HG03378 (cell line): ENCODE results near the gene MAPK8IP2.
"Not testable (repeated sequence)": the region's sequence is repeated elsewhere in the genome, so short reads cannot be mapped to it uniquely, and the experiment has no call there.

Source experiments
- ATAC-seq: cut with Tn5 transposase; IDR thresholded peaks from one replicate; pipeline ENCODE4 v1.9.1; 2021; ENCODE audit warnings: mild to moderate bottlenecking, moderate library complexity; ENCODE audit not compliant: unreplicated experiment

MAPK8IP2 gene

DNA sequence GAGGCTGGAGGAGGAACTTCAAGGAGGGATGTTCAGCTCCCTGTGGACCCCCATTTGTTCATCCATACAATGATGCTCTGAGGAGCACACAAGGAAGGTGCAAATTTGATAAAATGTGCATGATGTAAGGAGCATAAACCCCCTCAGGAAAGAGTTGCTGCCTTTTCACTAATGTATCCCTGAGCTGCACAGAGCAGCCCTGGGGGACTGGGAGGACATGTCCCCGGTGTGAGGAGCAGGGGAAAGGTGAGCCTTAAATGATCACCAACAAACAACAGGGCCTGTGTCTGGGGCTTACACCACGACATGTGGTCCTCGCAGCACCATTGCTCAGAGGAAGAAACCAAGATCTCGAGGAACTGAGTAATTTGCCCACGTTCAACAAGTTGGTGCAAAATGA, 3.5 kb upstream of the MAPK8IP2 start:
- ATAC-seq: no peak

DNA sequence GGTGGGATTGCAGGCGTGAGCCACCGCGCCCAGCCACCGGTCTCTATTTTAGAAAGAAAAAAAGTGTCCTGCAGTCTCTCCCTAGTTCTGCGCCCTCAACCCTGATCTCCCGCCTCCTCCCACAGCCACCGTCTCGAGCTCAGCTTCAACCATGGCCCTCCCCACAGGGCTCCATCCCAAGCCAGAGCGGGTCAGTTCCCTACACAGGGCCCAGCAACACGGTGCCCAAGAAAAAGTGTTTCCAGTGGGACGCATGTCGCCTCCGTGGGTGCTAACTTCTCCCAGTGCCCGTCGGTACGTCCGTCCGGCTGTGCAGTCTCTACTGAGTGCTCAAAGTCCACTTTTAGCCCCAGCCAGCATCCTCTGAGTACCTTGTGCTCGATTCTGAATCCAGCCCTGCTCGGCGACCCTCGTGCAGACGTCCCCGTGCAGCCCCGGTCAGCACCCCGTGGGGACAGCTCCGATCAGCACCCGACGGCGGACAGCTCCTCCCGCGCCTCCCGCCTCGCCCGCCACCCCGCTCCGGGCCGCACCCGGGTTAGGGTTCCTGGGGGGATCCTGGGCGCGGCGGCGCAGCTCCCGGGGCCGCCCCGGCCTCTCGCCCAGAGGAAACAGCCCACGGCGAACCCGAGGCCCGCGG, 657 bp upstream of the MAPK8IP2 start:
- ATAC-seq: no peak

DNA sequence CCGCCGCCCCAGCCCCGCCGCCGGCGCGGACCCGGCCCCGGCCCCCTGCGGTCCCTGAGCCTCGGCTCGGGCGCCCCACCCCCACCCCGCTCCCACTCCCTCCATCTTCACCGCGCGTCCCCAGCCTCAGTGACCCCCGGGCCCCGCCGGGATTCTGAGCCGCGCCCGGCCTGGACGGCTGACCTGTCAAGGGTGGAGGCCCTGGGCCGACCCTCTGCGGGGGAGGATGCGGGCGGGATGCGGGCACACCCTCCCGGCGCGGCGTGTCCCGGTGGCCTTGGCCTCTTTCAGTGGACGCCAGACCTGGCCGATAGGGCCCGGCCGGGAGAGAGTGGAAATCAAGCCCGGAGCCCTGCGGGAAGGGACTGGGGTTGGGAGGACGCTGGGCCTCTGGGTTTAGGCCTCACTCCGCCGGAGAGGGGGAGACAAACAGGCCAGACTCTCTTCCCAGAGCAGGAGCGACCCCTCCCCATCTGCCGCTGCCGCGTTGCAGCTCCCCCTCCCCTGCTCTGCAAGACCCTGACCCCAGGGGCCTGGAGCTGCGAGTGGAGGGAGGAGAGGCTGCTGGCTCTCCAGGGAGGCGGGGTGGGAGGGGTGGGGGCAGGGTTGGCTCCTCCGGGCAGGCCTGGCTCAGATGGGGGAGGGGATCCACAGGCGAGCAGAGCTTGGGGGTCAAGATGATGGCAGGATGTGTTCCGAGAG, 525 bp downstream of the MAPK8IP2 start:
- ATAC-seq: no peak

DNA sequence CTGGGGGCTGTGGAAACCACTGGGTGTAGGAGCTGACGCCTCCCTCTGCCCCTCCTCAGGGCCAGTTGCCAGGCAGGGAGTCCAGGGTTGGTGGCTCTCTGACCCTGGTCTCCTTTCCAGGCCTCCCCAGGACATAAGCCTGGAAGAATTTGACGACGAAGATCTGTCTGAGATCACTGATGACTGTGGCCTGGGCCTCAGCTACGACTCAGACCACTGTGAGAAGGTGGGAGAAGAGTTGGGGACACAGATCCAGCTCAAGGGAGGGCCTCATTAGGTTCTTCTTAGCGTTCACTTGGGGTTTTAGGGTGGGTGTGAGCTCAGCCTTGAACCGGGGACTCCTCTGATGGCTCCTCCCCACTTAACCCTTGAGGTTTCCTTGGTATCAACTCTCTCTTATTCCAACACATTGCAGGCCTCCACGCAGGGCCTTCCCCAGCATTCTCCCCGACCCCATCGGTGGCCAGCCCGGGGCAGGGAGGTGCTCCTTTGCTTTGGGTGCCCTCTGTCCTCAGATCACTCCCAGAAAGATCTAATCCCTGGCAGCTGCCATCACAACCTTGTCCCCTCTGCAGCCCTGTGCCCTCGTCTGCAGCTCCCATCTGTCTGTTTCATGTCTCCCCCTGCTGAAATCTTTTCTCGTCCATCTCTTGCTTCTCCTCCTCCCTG, 1.2 kb downstream of the MAPK8IP2 start:
- no peak for ATAC-seq

DNA sequence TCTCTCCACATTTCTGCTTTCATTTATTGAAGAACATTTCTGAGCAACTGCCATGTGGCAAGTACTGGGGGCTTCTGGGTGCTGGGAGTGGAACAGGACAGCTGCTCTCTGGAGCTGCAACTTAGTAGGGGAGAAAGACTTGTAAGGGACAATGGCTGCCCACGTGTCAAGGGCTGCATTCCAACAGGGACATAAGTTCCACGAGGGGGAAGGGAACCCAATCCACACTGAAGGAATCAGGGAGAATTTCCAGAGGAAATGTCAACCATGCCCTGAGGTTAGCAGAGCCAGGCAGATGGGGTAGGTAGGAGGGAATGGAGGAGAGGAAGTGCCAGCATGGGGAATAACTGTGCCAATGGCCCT, 1.7 kb downstream of the MAPK8IP2 start:
- ATAC-seq: no peak

DNA sequence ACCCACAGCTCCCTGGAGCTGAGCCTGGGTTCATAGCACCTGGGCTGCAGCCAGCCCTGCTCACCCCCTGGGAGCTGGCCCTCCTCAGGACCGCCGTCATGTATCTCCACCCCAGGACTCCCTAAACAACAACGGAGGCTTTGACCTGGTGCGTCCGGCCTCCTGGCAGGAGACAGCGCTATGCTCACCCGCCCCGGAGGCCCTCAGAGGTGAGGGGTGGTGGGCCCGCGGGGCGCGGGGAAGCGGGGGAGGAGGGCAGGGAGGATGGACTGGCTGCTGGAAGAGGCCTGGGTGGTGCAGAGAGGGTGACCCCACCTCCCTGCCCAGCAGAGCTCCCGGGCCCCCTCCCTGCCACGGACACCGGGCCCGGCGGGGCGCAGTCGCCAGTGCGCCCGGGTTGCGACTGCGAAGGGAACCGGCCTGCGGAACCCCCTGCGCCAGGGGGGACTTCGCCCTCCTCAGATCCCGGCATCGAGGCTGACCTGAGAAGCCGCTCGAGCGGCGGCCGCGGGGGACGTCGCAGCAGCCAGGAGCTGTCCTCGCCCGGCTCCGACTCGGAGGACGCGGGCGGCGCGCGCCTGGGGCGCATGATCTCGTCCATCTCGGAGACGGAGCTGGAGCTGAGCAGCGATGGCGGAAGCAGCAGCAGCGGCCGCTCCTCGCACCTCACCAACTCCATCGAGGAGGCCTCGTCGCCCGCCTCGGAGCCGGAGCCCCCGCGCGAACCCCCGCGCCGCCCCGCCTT, 3.1 kb downstream of the MAPK8IP2 start:
- ATAC-seq: no peak

DNA sequence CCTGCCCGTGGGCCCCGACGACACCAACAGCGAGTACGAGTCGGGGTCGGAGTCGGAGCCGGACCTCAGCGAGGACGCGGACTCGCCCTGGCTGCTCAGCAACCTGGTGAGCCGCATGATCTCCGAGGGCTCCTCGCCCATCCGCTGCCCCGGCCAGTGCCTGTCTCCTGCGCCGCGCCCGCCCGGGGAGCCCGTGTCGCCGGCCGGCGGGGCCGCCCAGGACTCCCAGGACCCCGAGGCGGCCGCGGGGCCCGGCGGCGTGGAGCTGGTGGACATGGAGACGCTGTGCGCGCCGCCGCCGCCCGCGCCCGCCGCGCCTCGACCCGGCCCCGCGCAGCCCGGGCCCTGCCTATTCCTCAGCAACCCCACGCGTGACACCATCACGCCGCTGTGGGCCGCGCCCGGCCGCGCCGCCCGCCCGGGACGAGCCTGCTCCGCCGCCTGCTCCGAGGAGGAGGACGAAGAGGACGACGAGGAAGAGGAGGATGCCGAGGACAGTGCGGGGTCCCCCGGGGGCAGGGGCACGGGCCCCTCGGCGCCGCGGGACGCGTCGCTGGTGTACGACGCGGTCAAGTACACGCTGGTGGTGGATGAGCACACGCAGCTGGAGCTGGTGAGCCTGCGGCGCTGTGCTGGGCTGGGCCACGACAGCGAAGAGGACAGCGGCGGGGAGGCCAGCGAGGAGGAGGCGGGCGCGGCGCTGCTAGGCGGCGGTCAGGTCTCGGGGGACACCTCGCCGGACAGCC, 3.8 kb downstream of the MAPK8IP2 start:
- no peak for ATAC-seq

DNA sequence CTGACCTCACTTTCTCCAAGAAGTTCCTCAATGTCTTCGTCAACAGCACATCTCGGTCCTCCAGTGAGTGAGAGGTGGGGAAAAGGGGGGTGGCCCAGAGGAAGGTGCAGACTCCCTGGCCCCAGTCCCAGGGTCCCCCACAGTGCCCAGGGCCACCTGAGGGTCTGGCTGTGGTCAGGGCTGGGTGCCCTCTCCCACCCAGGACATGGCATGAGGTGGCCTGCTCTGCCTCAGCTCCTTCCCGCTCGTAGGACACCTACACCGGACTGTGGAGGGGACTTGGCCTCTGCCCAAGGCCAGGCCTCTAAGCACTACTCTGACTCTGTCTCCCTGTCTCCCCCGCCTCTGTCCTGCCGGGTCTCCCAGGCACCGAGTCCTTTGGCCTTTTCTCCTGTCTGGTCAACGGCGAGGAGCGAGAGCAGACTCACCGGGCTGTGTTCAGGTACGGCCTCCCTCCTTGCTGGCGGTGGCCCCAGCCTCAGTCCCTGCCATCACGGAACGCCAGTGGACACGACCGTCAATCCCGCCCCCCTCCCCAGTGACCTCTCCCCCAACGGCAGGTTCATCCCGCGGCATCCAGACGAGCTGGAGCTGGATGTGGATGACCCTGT, 4.5 kb downstream of the MAPK8IP2 start:
- no peak for ATAC-seq

DNA sequence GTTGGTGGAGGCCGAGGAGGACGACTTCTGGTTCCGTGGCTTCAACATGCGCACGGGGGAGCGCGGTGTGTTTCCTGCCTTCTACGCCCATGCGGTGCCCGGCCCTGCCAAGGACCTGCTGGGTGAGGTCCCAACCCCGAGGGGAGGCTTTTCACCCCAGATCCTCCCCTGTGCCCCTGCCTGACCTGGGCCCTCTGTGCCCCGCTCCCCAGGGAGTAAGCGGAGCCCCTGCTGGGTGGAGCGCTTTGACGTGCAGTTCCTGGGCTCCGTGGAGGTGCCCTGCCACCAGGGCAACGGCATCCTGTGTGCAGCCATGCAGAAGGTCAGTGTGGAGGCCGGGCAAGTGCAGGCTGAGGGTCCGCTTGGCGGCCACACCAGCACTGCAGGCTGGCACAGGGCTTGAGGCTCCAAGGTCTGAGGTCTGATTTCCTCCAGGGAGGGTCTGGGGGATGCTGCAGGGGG, 5.1 kb downstream of the MAPK8IP2 start:
- ATAC-seq: no peak

DNA sequence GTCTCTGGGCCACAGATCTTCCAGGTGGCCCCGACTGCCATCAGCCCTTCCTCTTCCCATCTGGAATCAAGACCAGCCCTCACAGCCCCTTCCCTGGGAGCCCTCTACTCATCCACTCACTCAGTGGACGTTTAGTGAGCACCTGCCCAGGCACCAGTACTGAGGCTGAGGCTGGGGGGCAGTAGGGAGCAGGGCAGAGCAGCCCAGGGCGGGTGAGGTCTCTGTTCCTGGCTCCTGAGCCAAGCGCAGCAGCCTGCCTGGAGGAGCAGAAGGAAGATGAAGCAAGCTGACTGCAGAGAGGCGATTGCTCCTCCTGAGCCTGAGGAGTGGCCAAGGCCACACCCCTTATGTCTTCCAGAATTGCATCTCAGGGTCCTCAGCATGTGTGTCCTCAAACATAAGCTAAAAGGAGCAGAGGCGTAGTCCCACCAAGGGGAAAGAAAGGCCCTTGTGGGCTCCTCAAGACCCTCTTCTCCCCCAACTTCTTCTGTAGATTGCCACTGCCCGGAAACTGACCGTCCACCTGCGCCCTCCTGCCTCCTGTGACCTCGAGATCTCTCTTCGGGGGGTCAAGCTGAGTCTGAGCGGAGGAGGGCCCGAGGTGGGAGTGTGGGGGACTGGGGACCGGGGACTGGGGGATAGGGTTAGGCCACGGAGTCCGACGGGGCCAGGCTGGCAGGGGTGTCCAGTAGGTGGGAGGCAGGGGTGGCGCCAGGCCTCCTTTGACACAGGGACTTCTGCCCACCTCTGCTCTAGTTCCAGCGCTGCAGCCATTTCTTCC, 5.8 kb downstream of the MAPK8IP2 start:
- no peak for ATAC-seq

DNA sequence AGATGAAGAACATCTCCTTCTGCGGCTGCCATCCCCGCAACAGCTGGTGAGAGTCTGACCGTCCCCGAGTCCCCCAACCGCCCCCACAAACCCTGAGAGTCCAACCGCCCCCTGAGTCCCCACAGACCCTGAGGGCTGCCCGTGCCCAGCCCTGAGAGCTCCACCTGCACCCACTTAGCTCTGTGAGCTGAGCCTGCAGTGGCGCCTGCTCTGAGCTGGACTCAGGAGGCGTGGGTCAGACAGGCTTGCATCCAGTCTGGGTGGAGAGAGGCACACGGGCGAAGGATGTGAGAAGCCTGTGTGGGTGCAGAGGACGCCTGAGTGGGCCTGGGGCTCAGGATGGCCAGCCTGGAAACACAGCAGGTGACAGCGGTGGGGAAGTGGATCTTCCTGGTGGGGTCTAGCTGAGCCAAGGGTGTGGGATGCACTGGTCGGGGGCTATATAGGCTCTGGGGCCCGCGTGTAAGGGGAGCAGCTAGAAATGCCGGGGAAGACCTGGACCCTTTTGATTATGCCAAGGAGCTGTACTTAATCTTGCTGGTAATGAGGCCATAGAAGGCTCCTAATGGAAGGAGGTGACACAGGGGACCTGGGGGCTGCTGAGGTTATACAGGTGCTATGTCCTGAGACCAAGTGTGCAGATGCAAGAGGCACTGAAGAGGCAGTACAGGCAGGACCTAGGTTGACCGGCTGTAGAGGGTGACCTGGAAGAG, 6.5 kb downstream of the MAPK8IP2 start:
- no peak for ATAC-seq

DNA sequence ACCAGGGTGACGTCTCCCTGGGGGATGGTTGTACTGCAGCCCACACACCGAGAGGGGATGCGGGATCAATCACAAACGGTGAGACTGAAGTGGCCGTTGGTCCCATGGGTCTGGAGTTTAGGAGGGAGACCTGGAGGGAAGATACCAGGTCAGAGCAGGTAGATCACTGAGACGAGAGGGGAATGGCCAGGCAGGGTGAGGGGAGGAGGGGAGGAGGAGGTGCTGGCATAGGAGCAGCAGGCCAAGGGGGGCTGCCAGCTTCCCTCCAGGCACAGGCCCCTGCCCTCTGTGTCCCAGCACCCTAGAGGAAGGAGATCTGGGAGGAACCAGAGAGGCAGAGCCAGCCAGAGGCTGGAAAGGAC, 7.0 kb downstream of the MAPK8IP2 start:
- no peak for ATAC-seq

DNA sequence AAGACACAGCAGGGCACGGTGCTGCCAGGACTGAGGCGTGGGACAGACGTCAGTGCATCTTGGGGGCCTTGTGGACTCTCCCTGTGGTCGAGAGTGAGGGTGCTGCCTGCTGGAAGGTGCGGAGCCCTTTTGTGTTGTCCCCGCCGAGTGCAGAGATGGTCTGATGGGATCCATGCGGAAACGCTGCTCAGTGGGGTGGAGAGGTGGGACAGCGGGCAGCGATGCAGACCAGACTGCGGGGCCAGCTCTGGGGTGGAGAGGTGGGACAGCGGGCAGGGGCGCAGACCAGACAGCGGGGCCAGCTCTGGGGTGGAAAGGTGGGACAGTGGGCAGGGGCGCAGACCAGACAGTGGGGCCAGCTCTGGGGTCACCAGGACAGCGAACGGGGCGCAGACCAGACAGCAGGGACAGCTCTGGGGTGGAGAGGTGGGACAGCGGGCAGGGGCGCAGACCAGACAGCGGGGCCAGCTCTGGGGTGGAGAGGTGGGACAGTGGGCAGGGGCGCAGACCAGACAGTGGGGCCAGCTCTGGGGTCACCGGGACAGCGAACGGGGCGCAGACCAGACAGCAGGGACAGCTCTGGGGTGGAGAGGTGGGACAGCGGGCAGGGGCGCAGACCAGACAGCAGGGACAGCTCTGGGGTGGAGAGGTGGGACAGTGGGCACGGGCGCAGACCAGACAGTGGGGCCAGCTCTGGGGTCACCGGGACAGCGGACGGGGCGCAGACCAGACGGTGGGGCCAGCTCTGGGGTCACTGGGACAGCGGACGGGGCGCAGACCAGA, 7.7 kb downstream of the MAPK8IP2 start:
- ATAC-seq: not testable (repeated sequence)

DNA sequence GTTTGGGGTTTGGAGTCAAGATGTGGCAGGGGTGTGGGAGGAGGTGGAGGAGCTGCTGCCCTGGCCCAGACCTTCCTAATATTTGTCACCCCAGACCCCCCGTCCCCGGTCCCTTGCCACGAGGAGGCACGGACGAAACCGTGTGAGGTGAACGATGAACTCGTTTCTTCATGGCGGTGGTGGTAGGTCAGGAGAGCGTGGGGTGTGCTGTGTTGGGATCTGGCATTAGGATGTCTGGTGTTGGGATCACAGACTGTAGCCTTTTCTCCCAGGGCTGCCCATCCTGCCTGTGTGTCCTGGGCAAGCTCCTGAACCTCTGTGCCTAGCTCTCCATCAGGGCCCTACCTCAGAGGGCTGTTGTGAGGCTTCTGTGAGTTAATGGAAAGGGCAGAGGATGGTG, 8.4 kb downstream of the MAPK8IP2 start:
- ATAC-seq: no peak

DNA sequence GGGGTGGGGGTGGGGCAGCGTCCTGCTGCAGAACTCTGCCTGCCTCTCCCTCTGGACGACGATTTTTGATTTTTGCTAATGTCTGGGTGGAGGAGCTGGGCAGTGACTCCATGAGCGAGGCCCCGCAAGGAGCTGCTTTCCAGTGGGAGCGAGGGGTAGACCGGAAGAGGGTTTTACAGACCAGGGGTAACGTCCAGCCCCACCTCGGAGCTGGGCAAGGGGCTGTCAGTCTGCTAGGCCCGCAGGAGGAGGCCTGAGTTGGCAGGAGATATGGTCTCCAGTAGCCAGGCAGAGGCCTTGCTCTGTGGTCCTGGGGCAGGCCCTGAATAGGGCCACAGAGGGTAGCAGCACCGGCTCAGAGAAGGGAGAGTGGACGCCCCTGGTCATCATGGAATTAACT, 9.0 kb downstream of the MAPK8IP2 start:
- ATAC-seq: no peak

DNA sequence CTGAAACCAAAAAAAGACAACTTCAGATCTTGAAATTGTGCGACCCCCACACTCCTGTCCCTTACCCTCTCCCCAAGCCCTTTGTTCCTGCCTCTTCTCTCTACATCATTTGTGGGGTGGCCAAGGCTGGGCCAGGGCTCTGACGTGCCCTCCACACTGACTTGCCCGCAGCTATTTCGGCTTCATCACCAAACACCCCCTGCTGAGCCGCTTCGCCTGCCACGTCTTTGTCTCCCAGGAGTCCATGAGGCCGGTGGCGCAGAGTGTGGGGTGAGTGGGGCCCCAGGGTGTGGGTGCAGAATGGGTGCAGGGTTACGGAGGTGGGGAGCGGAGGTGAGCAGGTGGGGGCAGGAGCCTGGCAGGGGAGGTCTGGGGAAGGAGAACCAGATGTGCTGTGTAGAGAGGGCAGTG, 9.5 kb downstream of the MAPK8IP2 start:
- no peak for ATAC-seq

DNA sequence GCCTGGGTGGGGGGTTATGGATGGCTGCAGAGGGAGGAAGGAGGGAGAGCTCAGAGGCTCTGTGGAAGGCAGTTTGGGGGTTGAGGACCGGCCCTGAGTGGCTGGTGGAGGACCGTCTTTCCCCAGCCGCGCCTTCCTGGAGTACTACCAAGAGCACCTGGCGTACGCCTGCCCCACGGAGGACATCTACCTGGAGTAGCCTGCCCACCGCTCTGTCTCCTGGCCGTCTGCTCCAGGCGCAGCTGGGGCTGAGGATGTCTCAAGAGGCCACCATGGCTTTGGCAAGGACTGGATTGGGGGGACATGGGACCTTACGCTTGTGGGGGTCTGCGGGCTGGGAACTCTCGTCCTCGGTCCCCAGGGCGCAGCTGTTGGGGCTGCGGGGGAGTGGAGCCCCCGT, 10.0 kb downstream of the MAPK8IP2 start:
- ATAC-seq: no peak

DNA sequence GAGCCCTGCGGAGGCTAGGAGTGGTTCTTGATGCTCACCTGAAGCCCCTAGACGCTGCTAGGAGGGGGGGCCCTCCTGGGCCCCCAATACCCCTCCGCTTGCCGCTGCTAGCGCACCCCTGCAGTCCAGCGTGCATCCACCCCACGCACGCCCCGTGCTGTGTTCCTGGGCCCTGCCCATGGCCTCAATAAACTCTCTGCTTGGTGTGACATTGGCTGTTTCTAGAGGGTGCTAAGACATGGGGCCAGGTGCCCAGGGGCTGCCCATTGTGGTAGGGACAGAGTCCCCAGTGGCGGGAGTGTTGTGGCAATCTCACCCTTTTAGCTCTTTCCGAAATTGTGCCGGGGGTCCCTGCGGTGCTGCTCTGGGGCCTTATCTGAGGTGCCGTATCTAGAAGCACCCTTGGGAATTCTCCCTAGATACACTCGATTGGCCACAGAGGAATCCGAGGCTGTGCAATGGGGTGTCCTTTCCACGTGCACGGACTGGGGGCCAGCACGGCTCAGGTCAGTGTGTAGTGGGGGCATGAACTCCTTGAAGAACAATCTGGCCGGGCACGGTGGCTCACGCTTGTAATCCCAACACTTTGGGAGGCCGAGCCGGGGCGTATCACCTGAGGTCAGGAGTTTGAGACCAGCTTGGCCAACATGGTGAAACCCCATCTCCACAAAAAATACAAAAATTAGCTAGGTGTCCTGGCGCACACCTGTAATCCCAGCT, 10.9 kb downstream of the MAPK8IP2 start:
- no peak for ATAC-seq
